Suprapubic skin (tissue), 4 donors: Measurements from ENCODE around the gene TMEM94. TPM values are rescaled to one million over a fixed set of nuclear protein-coding genes. Genes with fewer than 3 reads are reported as not detected.

ENCODE experiments used
- DNase-seq, 2 donors: peaks; one replicate each; pipeline ENCODE4 v3.0.0-alpha.2; 2019; ENCODE audit warnings: low spot score in 2 of 2
- H3K27ac ChIP-seq: fragments of 200-600 bp; sonication (generic); one replicate; pipeline ENCODE4 v1.5.1; 2019
- H3K27me3 ChIP-seq: fragments of 200-600 bp; sonication (generic); one replicate; pipeline ENCODE4 v1.5.1; 2019
- H3K36me3 ChIP-seq: fragments of 200-600 bp; sonication (generic); one replicate; pipeline ENCODE4 v1.5.1; 2019
- H3K4me1 ChIP-seq: fragments of 200-600 bp; sonication (generic); one replicate; pipeline ENCODE4 v1.5.1; 2019
- H3K4me3 ChIP-seq: fragments of 200-600 bp; sonication (generic); one replicate; pipeline ENCODE4 v1.5.1; 2019; ENCODE audit warnings: mild to moderate bottlenecking
- H3K9me3 ChIP-seq: fragments of 200-600 bp; sonication (generic); one replicate; pipeline ENCODE4 v1.5.1; 2019
- CTCF ChIP-seq, 2 donors: fragments of 200-600 bp in 1 of 2; fragments of 450-650 bp in 1 of 2; sonication (generic) in 1 of 2; IDR thresholded peaks; one replicate each; pipeline ENCODE4 v1.5.1; 2016 to 2019; ENCODE audit warnings: antibody characterized with exemption in 2 of 2, mild to moderate bottlenecking in 1 of 2, moderate library complexity in 1 of 2
- EP300 ChIP-seq: sonication (generic); formaldehyde crosslinking; IDR thresholded peaks from one replicate; pipeline ENCODE4 v1.6.1; 2017; ENCODE audit warnings: antibody characterized with exemption
- POLR2A ChIP-seq, 2 donors: fragments of 450-650 bp; IDR thresholded peaks; one replicate each; pipeline ENCODE4 v1.6.1; 2017; ENCODE audit warnings: antibody characterized with exemption in 2 of 2, mild to moderate bottlenecking in 2 of 2, moderate library complexity in 2 of 2
- POLR2AphosphoS5 ChIP-seq, 3 donors: sonication (generic); formaldehyde crosslinking; IDR thresholded peaks; one replicate each; pipeline ENCODE4 v1.6.1; 2017; ENCODE audit warnings: antibody characterized with exemption in 3 of 3
- WGBS: methylation state at CpG from one replicate; pipeline ENCODE4 v1.1.5; 2018; 5-methylcytosine and 5-hydroxymethylcytosine counted together
- total RNA-seq, 4 donors: library from RNA; depleted of rRNA; stranded (reverse); fragments of >200 nt; gene quantifications; one replicate each; pipeline ENCODE4 v1.1.0, GENCODE V29; 2016

The TMEM94 gene
- total RNA-seq, 4 donors from 2014 or later, result 50.0 to 147 (median 81.7) TPM

GRCh38 chr17:75494326-75494877 lies 38.0 kb downstream of the TMEM94 start:
- H3K4me1 ChIP-seq, result no peaks in the 10 kb centered on the region
- 82% methylated on average over 14 of the region's 14 CpGs for WGBS
- no peaks in the 10 kb centered on the region for H3K27me3 ChIP-seq
- DNase-seq, result no peak
- peaks cover 77% of the 10 kb centered on the region for H3K36me3 ChIP-seq
- TF ChIP-seq EP300 (no peak), POLR2A (IDR thresholded peaks at IDR 0.05) (no peak), CTCF (IDR thresholded peaks at IDR 0.05) (no peak), POLR2AphosphoS5 (IDR thresholded peaks at IDR 0.05) (no peak)
- H3K27ac ChIP-seq, result no peak overlapping the region
- no peak overlapping the region for H3K4me3 ChIP-seq
- H3K9me3 ChIP-seq, result no peaks in the 10 kb centered on the region

DNA sequence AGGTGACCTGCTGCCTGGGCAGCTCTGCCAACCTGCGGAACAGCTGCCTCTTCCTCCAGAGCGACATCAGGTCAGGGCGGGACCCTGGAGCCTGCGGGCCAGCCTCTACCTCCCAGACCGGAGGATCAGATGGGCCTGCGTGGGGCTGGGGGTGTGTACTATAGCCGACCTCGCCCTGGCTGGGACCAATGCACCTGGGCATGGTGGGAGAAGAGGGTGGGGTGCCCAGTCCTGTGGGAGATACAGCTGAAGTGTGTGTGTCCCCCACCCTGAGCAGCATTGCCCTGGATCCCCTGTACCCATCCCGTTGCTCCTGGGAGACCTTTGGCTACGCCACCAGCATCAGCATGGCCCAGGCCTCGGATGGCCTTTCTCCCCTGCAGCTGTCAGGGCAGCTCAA lies 39.6 kb downstream of the TMEM94 start:
- no peak overlapping the region for H3K27ac ChIP-seq
- TF ChIP-seq EP300, result no peak
- no peak for TF ChIP-seq POLR2A (IDR thresholded peaks at IDR 0.05)
- no peak for TF ChIP-seq CTCF (IDR thresholded peaks at IDR 0.05)
- no peak for TF ChIP-seq POLR2AphosphoS5 (IDR thresholded peaks at IDR 0.05)
- H3K4me1 ChIP-seq, result no peaks in the 10 kb centered on the region
- no peak for DNase-seq
- no peaks in the 10 kb centered on the region for H3K9me3 ChIP-seq
- H3K4me3 ChIP-seq, result no peak overlapping the region
- peaks cover 88% of the 10 kb centered on the region for H3K36me3 ChIP-seq
- WGBS, result 93% methylated on average over 6 of the region's 11 CpGs
- H3K27me3 ChIP-seq, result no peaks in the 10 kb centered on the region

DNA sequence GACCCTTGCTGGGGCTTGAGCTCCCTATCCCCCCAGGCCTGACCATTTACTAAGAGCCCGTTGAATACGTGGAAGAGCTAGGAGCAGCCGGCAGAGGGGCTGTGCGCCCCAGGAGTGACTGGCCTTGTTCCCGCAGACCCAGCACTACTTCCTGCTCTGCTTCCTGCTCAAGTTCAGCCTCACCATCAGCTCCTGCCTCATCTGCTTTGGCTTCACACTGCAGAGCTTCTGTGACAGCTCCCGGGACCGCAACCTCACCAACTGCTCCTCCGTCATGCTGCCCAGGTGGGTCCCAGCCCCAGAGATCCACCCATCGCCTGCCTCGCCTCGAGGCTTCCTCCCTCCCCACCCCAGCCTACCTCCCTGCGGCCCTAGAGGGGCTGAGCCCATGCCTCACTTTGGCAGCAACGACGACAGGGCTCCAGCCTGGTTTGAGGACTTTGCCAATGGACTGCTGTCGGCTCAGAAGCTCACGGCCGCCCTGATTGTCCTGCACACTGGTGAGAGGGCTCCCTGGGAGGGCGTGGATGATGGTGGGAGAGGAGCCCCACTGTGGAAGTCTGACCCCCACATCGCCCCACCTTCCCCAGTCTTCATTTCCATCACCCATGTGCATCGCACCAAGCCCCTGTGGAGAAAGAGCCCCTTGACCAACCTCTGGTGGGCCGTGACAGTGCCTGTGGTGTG lies 41.7 kb downstream of the TMEM94 start:
- Histone ChIP-seq H3K27me3 (no peaks in the 10 kb centered on the region), H3K27ac (no peak overlapping the region), H3K4me3 (no peak overlapping the region), H3K36me3 (peaks cover 91% of the 10 kb centered on the region), H3K9me3 (no peaks in the 10 kb centered on the region), H3K4me1 (peaks cover 6% of the 10 kb centered on the region)
- DNase-seq, result no peak
- 82% methylated on average over 15 of the region's 21 CpGs for WGBS
- TF ChIP-seq POLR2AphosphoS5 (IDR thresholded peaks at IDR 0.05), result no peak
- TF ChIP-seq EP300, result no peak
- no peak for TF ChIP-seq POLR2A (IDR thresholded peaks at IDR 0.05)
- TF ChIP-seq CTCF (IDR thresholded peaks at IDR 0.05), result no peak

GRCh38 chr17:75498726-75499213 lies 42.3 kb downstream of the TMEM94 start:
- no peak for DNase-seq
- no peaks in the 10 kb centered on the region for H3K27me3 ChIP-seq
- no peak overlapping the region for H3K4me3 ChIP-seq
- H3K4me1 ChIP-seq, result peaks cover 6% of the 10 kb centered on the region
- 57% methylated on average over 8 of the region's 16 CpGs for WGBS
- TF ChIP-seq POLR2A (IDR thresholded peaks at IDR 0.05) (no peak), CTCF (IDR thresholded peaks at IDR 0.05) (no peak), EP300 (no peak), POLR2AphosphoS5 (IDR thresholded peaks at IDR 0.05) (no peak)
- no peaks in the 10 kb centered on the region for H3K9me3 ChIP-seq
- peaks cover 91% of the 10 kb centered on the region for H3K36me3 ChIP-seq
- H3K27ac ChIP-seq, result no peak overlapping the region

GRCh38 chr17:75499313-75500022 lies 43.0 kb downstream of the TMEM94 start:
- TF ChIP-seq CTCF (IDR thresholded peaks at IDR 0.05) (no peak), EP300 (no peak), POLR2AphosphoS5 (IDR thresholded peaks at IDR 0.05) (no peak), POLR2A (IDR thresholded peaks at IDR 0.05) (no peak)
- no peak overlapping the region for H3K27ac ChIP-seq
- no peak for DNase-seq
- H3K4me1 ChIP-seq, result peaks cover 6% of the 10 kb centered on the region
- no peaks in the 10 kb centered on the region for H3K9me3 ChIP-seq
- 49% methylated on average over 6 of the region's 16 CpGs for WGBS
- peaks cover 92% of the 10 kb centered on the region for H3K36me3 ChIP-seq
- H3K27me3 ChIP-seq, result no peaks in the 10 kb centered on the region
- H3K4me3 ChIP-seq, result no peak overlapping the region
